ENCODE data around the gene SLC26A5.

Gene SLC26A5

DNA sequence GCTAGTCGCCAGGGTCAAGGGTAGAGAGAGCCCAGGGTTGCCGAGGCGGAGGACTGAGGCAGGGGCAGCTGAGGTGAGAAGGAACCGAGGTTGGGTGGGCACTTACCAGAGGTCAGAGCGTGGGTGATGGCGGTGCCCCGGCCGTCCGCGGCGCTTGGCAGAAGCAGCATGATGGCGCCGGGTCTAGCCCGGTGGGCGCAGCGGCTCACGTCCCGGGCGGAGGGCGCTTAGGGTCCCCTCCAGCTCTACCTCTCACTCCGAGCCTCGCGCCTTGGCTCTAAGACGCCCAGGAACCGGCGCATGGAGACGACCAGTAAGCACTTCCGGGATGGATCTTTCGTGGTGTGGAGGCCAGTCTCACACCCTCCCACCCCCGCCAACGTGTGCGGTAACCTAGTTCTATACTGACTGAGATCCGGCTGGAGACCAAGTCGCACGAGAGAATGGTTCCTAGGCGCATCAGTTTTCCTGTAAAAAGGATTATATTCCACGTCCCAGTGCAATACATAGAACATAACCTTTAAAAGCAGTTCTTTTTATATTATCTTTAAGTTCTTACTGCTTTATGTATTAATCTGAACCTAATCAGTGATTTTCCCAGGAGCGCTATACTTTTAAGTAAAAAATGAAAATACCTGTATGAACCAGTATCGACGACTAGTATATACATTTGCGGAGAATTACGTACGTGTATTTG, 101.4 kb downstream of the SLC26A5 start, which contains the start of gene DNAJC2:
DNAJC2 (minus strand) TSS at position 315 of the 697 bp plus-strand sequence; CDS start at position 170, 145 bp downstream.
- no peak for DNase-seq

GRCh38 chr7:103343758-103344452, 102.1 kb downstream of the SLC26A5 start:
- no peak for DNase-seq

GRCh38 chr7:103343332-103343731, 102.7 kb downstream of the SLC26A5 start:
- DNase-seq, result no peak

- no peak for DNase-seq
These were observed 104.5 kb downstream of the SLC26A5 start for GRCh38 chr7:103341466-103341865.

- DNase-seq, result no peak
These were observed 107.1 kb downstream of the SLC26A5 start for GRCh38 chr7:103338864-103339263.

DNA sequence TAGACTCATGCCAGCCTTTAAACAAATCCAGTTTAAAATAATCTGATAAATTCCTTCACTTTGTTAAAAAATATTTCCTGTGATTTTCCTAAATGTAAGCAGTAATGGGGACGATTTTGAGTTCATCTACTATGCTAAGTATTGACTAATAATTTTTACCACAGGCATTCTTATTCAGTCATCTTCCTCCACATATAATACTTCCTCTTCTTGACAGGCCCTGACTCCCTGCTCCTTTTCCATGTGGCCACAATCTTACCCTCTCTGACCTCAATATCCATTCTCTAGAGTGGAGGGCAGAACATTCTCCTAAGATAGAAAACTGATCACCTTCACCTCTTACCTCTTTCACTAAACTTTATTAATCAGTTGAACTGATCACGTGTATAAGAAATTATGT, 109.2 kb downstream of the SLC26A5 start:
- no peak for DNase-seq

GRCh38 chr7:103325744-103326143, 120.3 kb downstream of the SLC26A5 start:
- DNase-seq, result no peak
